Erythroblast (primary cell): ENCODE results near the gene USP25.

Experiments used
- GATA1 ChIP-seq: IDR thresholded peaks from 2 replicates; pipeline ENCODE4 v1.6.1; 2011; ENCODE audit warnings: low read depth, mild to moderate bottlenecking, control low read depth, low read length, moderate library complexity
- POLR2A ChIP-seq: IDR thresholded peaks from 2 replicates; pipeline ENCODE4 v1.6.1; 2011; ENCODE audit warnings: mild to moderate bottlenecking, low read length

DNA sequence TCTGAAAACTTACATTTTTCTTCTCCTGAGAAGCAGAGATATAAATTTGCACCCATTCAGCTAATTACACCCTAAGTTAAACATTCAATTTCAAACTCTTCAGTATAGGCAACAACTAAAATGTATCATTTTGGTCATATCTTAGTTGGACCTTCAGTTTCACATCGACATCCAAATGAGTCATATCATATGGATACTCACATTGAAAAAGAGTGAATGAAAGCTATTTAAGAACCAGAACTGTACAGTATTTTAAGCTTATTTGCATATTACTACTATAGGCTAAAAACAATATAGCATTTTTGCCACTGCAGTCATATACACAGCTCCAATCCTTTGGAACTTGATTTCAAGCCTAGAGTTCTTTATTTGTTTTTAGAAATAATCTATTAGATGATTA, 33.6 kb downstream of the USP25 start:
- TF ChIP-seq POLR2A (no peak), GATA1 (no peak)
